SU-DHL-6 (cell line): Measurements from ENCODE around the gene SSX2IP.

Source experiments
- H2AFZ ChIP-seq: fragments of 200-600 bp; sonication (generic); 2 replicates; pipeline ENCODE4 v1.6.1; 2014; ENCODE audit warnings: low read depth, mild to moderate bottlenecking, moderate library complexity, mixed read lengths, antibody characterized with exemption, low read length; ENCODE audit not compliant: severe bottlenecking
- H3F3A ChIP-seq: fragments of 200-600 bp; shearing (Covaris generic); 2 replicates; pipeline ENCODE4 v1.6.0; 2016; ENCODE audit warnings: antibody characterized with exemption, mild to moderate bottlenecking; ENCODE audit not compliant: insufficient read depth
- H3K27ac ChIP-seq: fragments of 200-600 bp; sonication (generic); 2 replicates; pipeline ENCODE4 v1.5.1; 2016; ENCODE audit warnings: low read depth, mild to moderate bottlenecking, low read length, moderate library complexity, mixed read lengths
- H3K27me3 ChIP-seq: fragments of 200-600 bp; sonication (generic), shearing (Covaris generic); 2 replicates; pipeline ENCODE4 v1.6.0; 2014; ENCODE audit warnings: mild to moderate bottlenecking, low read length
- H3K36me3 ChIP-seq: fragments of 200-600 bp; sonication (generic); 2 replicates; pipeline ENCODE4 v1.6.1; 2014; ENCODE audit warnings: mild to moderate bottlenecking, low read length, mixed read lengths
- H3K4me2 ChIP-seq: fragments of 300-600, 200-600 bp; shearing (Covaris generic), sonication (generic); 2 replicates; pipeline ENCODE4 v1.6.0; 2014; ENCODE audit warnings: low read length, low read depth, mild to moderate bottlenecking; ENCODE audit not compliant: poor library complexity, severe bottlenecking
- H3K4me3 ChIP-seq: fragments of 200-600 bp; sonication (generic); 2 replicates; pipeline ENCODE4 v1.5.1; 2014; ENCODE audit warnings: antibody characterized with exemption, low read length, mild to moderate bottlenecking, mixed read lengths; ENCODE audit not compliant: insufficient read depth, poor library complexity, severe bottlenecking
- H3K79me2 ChIP-seq: fragments of 200-600 bp; sonication (generic); 2 replicates; pipeline ENCODE4 v1.6.1; 2014; ENCODE audit warnings: mild to moderate bottlenecking, low read length, moderate library complexity; ENCODE audit not compliant: insufficient read depth
- H3K9ac ChIP-seq: fragments of 200-600 bp; sonication (generic); 2 replicates; pipeline ENCODE4 v1.7.0; 2014; ENCODE audit warnings: mild to moderate bottlenecking, low read length
- H3K9me2 ChIP-seq: fragments of 200-600 bp; sonication (generic); replicated peaks from 2 replicates; pipeline ENCODE4 v1.6.1; 2014; ENCODE audit warnings: low read length; ENCODE audit not compliant: insufficient read depth
- H3K9me3 ChIP-seq: fragments of 200-600 bp; sonication (generic); 2 replicates; pipeline ENCODE4 v1.6.1; 2014; ENCODE audit warnings: low read length, mixed read lengths; ENCODE audit not compliant: insufficient read depth
- H4K20me1 ChIP-seq: fragments of 200-600 bp; sonication (generic); 2 replicates; pipeline ENCODE4 v1.6.1; 2014; ENCODE audit warnings: low read depth, mild to moderate bottlenecking, antibody characterized with exemption, low read length, moderate library complexity, mixed read lengths
- CTCF ChIP-seq: fragments of 200-600 bp; sonication (generic); IDR thresholded peaks from one replicate; pipeline ENCODE4 v1.5.1; 2017; ENCODE audit warnings: antibody characterized with exemption, mild to moderate bottlenecking, low read length, moderate library complexity; ENCODE audit not compliant: insufficient read depth, poor library complexity, severe bottlenecking
- EZH2phosphoT487 ChIP-seq: fragments of 200-600 bp; sonication (generic), shearing (Covaris generic); conservative IDR thresholded peaks from 2 replicates; pipeline ENCODE4 v1.6.1; 2018; ENCODE audit warnings: mild to moderate bottlenecking, antibody characterized with exemption, low read length, moderate library complexity, mixed read lengths

The SSX2IP gene

GRCh38 chr1:84683508-84683907, 6.8 kb downstream of the SSX2IP start:
- Histone ChIP-seq H3K4me2 (no peak overlapping the region), H3K36me3 (no peaks in the 10 kb centered on the region), H3K4me3 (no peak overlapping the region), H3K9ac (no peak overlapping the region), H3K9me3 (no peaks in the 10 kb centered on the region), H3K79me2 (peaks cover 19% of the 10 kb centered on the region; the same call in 1 of the 2 replicates), H3F3A (0 out of 2 replicates have a peak, but pooled peaks cover 5% of the 10 kb centered on the region), H4K20me1 (peaks cover 17% of the 10 kb centered on the region; the same call in 1 of the 2 replicates), H3K9me2 (no peaks in the 10 kb centered on the region), H3K27me3 (no peaks in the 10 kb centered on the region), H3K27ac (no peak overlapping the region), H2AFZ (no peak overlapping the region)
- TF ChIP-seq CTCF, result no peak
- no peak for TF ChIP-seq EZH2phosphoT487

- Histone ChIP-seq H4K20me1 (peaks cover 3% of the 10 kb centered on the region; the same call in 1 of the 2 replicates), H3F3A (no peaks in the 10 kb centered on the region), H3K9me2 (no peaks in the 10 kb centered on the region), H3K27me3 (no peaks in the 10 kb centered on the region), H3K36me3 (no peaks in the 10 kb centered on the region), H3K79me2 (peaks cover 11% of the 10 kb centered on the region; the same call in 1 of the 2 replicates), H3K27ac (no peak overlapping the region), H3K9me3 (no peaks in the 10 kb centered on the region), H3K4me2 (no peak overlapping the region), H3K4me3 (no peak overlapping the region), H3K9ac (no peak overlapping the region), H2AFZ (no peak overlapping the region)
- TF ChIP-seq CTCF (no peak), EZH2phosphoT487 (no peak)
Observed at GRCh38 chr1:84682047-84682446, 8.2 kb downstream of the SSX2IP start.

- H3K4me3 ChIP-seq, result no peak overlapping the region
- no peaks in the 10 kb centered on the region for H3K9me3 ChIP-seq
- H3K4me2 ChIP-seq, result no peak overlapping the region
- no peaks in the 10 kb centered on the region for H3F3A ChIP-seq
- H2AFZ ChIP-seq, result no peak overlapping the region
- H3K9ac ChIP-seq, result no peak overlapping the region
- H3K27ac ChIP-seq, result no peak overlapping the region
- H3K36me3 ChIP-seq, result no peaks in the 10 kb centered on the region
- no peaks in the 10 kb centered on the region for H3K9me2 ChIP-seq
- H3K27me3 ChIP-seq, result no peaks in the 10 kb centered on the region
- no peaks in the 10 kb centered on the region for H3K79me2 ChIP-seq
- TF ChIP-seq CTCF (no peak), EZH2phosphoT487 (no peak)
- H4K20me1 ChIP-seq, result no peaks in the 10 kb centered on the region
Observed at GRCh38 chr1:84677415-84678099, 12.7 kb downstream of the SSX2IP start.
